GM10847 (cell line): ENCODE results near the gene TLR5.

Experiments
- POLR2A ChIP-seq: IDR thresholded peaks from 2 replicates; pipeline ENCODE4 v1.6.1; 2011; ENCODE audit not compliant: insufficient read length; ENCODE audit errors: extremely low read depth

TLR5 gene

GRCh38 chr1:223142795-223143536 is at the start of gene TLR5:
Gene TLR5 (minus strand): TSS chr1:223143248. CDS start chr1:223113031, 30,217 bp downstream.
- TF ChIP-seq POLR2A = no peak

- TF ChIP-seq POLR2A = no peak
Observed at GRCh38 chr1:223189903-223190724, 47.1 kb upstream of the TLR5 start.

DNA sequence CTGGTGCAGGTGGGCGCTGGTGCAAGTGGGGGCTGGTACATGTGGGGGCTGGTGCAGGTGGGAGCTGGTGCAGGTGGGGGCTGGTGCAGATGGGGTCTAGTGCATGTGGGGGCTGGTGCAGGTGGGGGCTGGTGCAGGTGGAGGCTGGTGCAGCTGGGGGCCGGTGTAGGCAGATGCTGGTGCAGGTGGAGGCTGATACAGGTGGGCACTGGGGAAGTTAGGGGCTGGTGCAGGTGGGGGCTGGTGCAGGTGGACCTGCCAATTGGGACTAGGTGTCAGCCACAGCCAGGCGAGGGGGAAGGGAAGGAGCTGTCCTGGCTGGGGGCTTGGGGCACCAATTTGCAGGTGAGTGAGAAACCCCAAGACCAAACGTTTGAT is 46.5 kb upstream of the TLR5 start:
- TF ChIP-seq POLR2A = no peak

DNA sequence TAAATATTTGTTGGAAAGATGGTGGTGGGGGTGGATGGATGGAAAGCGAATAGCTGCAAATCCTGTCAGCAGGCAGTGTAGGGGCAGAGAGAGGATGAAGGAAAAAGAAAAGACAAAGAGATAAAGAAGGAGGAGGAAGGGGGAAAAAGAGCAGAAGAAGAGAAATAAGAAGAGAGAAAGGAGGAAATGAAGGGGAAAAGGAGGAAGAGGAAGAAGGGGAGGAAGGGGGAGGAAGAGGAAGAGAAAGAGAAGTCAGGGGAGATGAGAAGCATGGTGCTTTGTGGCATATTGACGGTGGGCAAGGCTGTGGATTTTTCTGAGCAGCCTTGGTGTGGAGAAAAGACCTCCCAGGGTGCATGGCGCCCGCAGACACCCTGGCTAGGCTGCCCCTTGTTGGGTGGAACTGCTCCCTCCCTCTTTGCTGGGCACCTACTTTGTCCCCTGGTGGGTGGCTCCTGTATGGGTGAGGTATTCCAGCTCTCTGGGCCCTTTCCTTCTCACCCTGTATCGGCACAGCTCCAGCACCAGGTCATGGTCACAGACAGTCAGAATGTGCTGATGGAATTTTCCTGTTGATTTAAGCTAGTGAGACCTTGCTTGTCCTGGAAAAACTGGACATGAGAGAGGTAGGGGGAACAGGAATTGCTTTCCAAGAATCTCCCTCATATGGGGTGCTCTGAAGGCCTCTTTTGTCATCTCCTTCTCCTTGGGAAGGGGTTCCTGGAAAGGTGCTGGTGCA is 45.7 kb upstream of the TLR5 start:
- no peak for TF ChIP-seq POLR2A

DNA sequence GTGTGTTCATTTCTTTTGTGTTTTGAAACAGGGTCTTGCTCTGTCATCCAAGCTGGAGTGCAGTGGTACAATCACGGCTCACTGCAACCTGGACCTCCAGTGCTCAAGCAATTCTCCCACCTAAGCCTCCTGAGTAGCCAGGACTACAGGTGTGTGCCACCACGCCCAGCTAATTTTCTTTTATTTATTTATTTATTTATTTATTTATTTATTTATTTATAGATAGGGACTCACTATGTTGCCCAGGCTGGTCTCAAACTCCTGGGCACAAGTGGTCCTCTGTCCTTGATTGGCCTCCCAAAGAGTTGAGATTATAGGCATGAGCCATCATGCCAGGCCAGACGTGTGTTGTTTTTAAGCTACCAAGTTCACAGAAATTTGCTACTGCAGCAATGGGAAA is 43.8 kb upstream of the TLR5 start:
- TF ChIP-seq POLR2A = no peak

- no peak for TF ChIP-seq POLR2A
Observed at GRCh38 chr1:223183268-223183862, 40.3 kb upstream of the TLR5 start.

DNA sequence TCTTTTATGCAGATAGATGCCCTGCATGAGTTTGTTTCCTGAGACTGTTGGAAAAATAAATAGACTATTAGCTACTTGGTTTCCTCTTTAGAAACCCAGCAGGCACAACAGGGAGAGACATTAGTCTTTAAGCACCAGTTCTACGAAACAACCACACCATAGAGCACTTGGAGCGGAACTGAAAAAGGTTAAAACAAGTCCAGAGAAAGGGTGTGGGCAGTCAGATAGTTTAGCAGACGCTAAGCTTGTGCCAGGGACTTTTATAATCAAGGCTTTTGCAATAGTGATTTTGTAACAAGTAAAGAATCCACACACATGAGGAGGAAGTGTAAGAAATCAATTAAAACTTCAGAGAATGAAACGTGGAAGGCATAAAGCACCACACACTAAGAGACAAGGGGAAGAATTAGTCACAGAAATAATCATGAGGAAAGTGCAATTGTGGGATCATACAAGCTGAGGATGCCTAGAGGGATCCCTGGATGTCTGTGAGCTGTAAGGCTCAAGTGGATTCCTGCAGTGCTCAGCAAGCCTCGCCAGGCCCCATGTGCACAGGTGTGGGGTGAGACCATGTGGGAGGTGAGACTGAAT is 37.8 kb upstream of the TLR5 start:
- no peak for TF ChIP-seq POLR2A

- TF ChIP-seq POLR2A = no peak
Observed at GRCh38 chr1:223179786-223180185, 36.7 kb upstream of the TLR5 start.

GRCh38 chr1:223179280-223179679 is 36.2 kb upstream of the TLR5 start:
- no peak for TF ChIP-seq POLR2A

- no peak for TF ChIP-seq POLR2A
Observed at GRCh38 chr1:223177681-223178080, 34.6 kb upstream of the TLR5 start.

DNA sequence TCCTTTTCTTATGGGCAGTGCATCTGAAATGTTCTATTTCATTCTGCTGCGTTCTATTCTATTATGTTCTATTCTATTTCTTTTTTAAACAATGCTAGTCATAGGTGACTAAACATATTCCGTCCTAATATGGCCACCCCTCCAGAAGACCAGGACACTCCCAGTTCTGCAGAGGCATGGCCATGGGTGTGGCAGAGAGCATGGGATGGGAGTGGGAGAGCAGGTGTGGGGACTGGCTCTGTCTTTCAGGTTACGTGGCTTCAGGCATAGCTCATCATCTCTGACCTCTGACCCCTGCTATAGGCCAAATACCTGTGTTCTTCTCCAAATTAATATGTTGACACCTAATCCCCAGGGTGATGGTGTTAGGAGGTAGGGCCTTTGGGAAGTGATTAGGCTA is 33.4 kb upstream of the TLR5 start:
- TF ChIP-seq POLR2A = no peak

- TF ChIP-seq POLR2A = no peak
Observed at GRCh38 chr1:223175633-223176032, 32.6 kb upstream of the TLR5 start.

GRCh38 chr1:223175032-223175431 is 32.0 kb upstream of the TLR5 start:
- TF ChIP-seq POLR2A = no peak

GRCh38 chr1:223161321-223161720 is 18.3 kb upstream of the TLR5 start:
- no peak for TF ChIP-seq POLR2A

GRCh38 chr1:223156343-223156742 is 13.3 kb upstream of the TLR5 start:
- TF ChIP-seq POLR2A = no peak
